ENCODE data around the gene HTRA1.

The HTRA1 gene

DNA sequence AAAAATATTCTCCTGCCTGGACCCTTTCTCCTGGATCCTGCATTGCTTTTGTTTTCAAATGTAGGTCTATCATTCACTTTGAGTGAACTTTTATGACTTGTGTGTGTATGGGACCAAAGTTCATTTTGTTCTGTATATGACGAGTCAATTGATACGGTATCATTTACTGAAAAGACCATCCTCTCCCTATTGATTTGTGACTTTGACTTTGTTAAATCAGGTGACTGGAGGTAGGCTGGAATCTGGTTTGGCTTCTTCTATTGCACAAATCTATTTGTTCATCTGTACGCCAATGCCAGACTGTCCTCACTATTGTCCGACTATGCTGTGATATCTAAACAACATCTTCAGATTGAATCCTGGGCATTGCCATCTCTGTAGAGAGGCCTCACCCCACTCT is 12.2 kb upstream of the HTRA1 start:
- ChIA-PET CTCF (no interaction called here), POLR2A (no interaction called here)
- TF ChIP-seq, protein P1, sequence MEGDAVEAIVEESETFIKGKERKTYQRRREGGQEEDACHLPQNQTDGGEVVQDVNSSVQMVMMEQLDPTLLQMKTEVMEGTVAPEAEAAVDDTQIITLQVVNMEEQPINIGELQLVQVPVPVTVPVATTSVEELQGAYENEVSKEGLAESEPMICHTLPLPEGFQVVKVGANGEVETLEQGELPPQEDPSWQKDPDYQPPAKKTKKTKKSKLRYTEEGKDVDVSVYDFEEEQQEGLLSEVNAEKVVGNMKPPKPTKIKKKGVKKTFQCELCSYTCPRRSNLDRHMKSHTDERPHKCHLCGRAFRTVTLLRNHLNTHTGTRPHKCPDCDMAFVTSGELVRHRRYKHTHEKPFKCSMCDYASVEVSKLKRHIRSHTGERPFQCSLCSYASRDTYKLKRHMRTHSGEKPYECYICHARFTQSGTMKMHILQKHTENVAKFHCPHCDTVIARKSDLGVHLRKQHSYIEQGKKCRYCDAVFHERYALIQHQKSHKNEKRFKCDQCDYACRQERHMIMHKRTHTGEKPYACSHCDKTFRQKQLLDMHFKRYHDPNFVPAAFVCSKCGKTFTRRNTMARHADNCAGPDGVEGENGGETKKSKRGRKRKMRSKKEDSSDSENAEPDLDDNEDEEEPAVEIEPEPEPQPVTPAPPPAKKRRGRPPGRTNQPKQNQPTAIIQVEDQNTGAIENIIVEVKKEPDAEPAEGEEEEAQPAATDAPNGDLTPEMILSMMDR (IDR thresholded peaks at IDR 0.05; ENCODE audit: control extremely low read depth, extremely low read depth, low read depth, missing control alignments): no peak
- DNase-seq (ENCODE audit: extremely low spot score): no peak

DNA sequence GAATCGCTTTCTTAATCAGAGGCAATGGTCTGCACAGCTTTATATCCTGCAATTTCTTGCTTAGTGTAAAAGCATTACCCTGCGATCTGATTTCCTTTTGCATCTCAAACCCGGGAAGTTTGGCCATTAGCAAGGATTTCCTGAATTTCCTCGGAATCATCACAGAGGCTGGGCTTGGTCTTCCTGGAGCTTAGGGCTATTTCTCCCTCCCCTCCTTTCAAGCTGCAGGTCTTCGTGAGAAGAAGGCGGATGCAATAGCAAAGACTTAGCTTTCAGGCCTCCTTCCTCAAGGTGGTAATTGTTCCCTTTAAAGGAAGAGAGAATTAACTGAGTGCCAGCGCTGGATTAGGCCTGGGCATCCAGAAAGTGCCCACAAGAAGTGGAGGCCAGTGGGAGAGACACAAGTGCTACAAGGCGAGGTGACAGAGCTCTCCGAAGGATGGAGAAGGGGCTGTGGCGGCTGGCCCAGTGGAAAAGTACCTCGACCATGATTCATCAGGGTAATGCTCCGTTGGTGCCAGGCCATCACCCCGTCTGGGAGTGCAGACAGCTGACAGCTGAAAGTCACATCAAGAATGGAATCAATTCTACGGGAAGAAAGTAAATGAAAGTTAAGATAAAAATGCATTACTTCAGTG is 10.9 kb upstream of the HTRA1 start:
- DNase-seq (ENCODE audit: extremely low spot score): no peak
- ChIA-PET POLR2A (no interaction called here), CTCF (interaction anchor here (0.9 to 1.3 kb wide), 4 partner anchors 9 to 16 kb away, joined by 3 to 4 read pairs (median 3); no protein-coding TSS in a partner anchor)
- TF ChIP-seq, protein P1 (IDR thresholded peaks at IDR 0.05; ENCODE audit: control extremely low read depth, extremely low read depth, low read depth, missing control alignments): no peak

DNA sequence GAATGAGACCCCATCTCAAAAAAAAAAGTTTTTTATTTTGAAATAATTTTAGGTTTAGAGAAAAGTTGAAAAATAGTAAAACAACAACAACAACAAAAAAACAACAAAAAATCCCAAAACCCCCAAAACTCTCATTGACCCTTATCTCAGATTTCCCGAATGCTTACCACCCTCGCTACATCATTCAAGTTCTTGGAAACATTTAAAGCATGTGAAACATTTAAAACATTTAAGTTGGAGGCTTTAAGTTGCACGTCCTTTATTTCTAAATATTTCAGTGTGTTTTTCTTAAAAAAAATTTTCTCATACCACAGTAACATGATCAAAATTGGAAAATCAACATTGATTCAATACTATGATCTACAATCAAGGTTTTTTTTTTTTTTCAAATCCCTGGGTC is 7.3 kb upstream of the HTRA1 start:
- POLR2A ChIA-PET: no interaction called here
- CTCF ChIA-PET: interaction anchor here (1.0 to 1.7 kb wide), 4 partner anchors 13 to 155 kb away, joined by 3 to 4 read pairs (median 3); no protein-coding TSS in a partner anchor
- TF ChIP-seq, protein P1 (IDR thresholded peaks at IDR 0.05; ENCODE audit: control extremely low read depth, extremely low read depth, low read depth, missing control alignments): no peak
- DNase-seq (ENCODE audit: extremely low spot score): no peak

DNA sequence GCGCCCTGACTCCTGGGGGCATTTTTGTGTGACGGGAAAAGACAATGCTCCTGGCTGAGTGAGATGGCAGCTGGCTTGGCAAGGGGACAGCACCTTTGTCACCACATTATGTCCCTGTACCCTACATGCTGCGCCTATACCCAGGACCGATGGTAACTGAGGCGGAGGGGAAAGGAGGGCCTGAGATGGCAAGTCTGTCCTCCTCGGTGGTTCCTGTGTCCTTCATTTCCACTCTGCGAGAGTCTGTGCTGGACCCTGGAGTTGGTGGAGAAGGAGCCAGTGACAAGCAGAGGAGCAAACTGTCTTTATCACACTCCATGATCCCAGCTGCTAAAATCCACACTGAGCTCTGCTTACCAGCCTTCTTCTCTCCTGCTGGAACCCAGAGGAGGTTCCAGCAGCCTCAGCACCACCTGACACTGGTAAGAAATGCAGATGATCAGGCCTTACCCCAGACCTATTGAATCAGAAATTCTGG is 6.7 kb upstream of the HTRA1 start, which contains the start of gene ARMS2:
Gene ARMS2, plus strand, starts transcription at position 51 of the 478 bp plus-strand sequence. Its CDS starts 75 bp downstream, at position 126.
- ChIA-PET POLR2A (no interaction called here), CTCF (interaction anchor here (1.1 to 1.7 kb wide), 2 partner anchors 14 to 156 kb away, joined by 3 to 4 read pairs; no protein-coding TSS in a partner anchor)
- no peak for DNase-seq (ENCODE audit: extremely low spot score)
- TF ChIP-seq, protein P1 (IDR thresholded peaks at IDR 0.05; ENCODE audit: control extremely low read depth, extremely low read depth, low read depth, missing control alignments): no peak

DNA sequence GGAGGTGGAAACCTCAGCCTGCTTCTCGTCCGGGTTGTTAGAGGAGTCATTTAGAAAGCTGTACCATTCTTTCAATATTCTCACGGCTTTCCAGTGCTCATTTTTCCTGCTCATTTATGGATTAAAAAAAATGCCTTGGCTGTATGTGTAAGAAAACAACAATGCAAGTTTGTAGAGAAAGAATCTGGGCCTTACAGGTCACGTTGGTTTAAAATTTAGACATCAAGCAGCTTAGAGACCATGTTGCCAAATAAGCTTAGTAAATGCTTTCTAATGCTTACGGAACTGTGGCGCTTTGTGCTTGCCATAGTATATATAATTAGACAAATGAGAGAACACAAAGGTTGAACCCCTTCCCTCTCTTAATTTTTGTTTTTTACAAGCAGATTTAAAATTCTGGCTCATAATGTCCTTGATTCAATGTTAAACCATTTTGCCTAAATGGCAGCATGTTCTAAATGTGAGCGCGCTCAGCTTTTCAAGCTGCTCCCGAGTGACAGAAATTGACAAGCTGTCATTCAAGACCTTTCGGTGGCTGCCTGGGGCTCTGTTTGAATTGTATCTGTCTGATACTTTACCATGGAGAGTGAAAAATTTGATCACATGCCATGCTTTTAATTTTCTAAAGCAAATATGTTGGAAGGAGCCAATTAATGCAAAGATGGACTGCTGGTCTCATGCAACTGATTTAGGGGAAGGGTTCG is 5.8 kb upstream of the HTRA1 start:
- TF ChIP-seq, protein P1 (IDR thresholded peaks at IDR 0.05; ENCODE audit: control extremely low read depth, extremely low read depth, low read depth, missing control alignments): no peak
- POLR2A ChIA-PET: no interaction called here

DNA sequence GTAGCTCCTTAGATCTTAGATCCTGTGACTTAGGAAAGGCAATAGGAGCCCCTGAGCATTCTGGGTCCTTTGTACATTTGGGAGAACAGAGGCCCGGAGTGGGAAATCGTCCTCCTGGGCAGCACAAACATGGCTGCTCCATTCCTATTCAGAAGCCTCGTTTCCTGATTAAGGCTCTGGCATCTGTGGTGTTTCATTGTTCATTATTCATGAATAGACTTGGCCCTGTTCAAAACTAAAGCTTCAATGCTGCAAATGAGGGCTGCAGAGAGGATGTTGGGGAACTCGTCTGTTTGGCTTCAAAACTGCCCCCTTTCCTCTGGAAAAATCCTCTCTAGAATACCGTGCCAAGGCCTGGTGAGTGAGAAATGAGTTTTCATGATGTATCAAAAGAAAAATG is 3.4 kb upstream of the HTRA1 start:
- TF ChIP-seq, protein P1 (IDR thresholded peaks at IDR 0.05; ENCODE audit: control extremely low read depth, extremely low read depth, low read depth, missing control alignments): no peak
- CTCF ChIA-PET: interaction anchor here (0.9 kb wide), 1 partner anchor 159 kb away, joined by 3 read pairs; no protein-coding TSS in a partner anchor
- no peak for DNase-seq (ENCODE audit: extremely low spot score)
- POLR2A ChIA-PET: no interaction called here

More for the DNA sequence above, 5.8 kb upstream of the HTRA1 start:
- CTCF ChIA-PET: interaction anchor here (1.7 to 2.2 kb wide), 2 partner anchors 21 to 157 kb away, joined by 4 to 6 read pairs; no protein-coding TSS in a partner anchor
- no peak for DNase-seq (ENCODE audit: extremely low spot score)

All from GM10248 (cell line).